A172 (cell line): ENCODE measurements around the gene MTFMT. TPM values are rescaled to one million over a fixed set of nuclear protein-coding genes. Genes with fewer than 3 reads are reported as not detected.

Experiments
- DNase-seq: peaks from one replicate; pipeline ENCODE4 v3.0.0-alpha.2; 2015; ENCODE audit warnings: low spot score
- total RNA-seq: library from RNA; depleted of rRNA; stranded (reverse); fragments of >200 nt; shearing (Covaris generic); gene quantifications from 2 replicates; pipeline ENCODE4 v1.2.3, GENCODE V29; 2014

The MTFMT gene
- total RNA-seq, 1 experiment from 2014 or later: 47.1 TPM

DNA sequence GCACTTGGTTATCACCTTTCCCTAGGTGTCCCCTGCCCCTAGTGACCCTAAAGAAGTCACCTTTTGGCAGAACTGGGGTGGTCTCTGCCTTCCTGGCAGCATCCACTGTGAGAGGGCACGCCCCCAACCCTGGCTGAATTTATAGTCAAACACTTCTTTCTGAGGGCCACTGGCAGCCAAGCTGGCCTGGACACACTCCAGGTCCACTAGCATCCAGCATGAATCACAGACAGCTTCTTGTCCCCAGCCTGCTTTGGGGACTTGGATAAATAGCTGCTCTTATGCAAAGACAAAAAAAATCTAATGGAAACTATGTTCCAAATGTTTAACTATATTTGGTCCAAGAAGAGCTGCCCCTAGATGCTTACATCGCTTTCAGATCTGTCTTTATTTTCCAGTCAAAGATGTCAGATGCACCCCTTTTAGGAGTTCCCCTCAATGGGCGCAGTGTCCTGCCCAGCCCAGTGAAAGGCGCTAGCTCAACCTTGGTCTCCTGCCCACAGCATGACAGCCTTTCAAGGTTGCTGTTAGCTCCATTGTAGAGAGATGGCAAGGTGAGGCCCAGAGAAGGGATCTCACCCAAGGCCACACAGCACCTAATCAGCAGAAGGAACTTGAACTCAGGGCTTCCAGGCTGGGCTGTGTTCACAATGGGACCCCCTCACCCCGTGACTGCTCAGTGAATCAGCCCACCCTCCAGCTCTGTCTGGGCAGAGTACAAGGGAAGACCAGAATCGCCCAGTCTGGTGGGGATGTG, 31.4 kb upstream of the MTFMT start:
- no peak for DNase-seq

DNA sequence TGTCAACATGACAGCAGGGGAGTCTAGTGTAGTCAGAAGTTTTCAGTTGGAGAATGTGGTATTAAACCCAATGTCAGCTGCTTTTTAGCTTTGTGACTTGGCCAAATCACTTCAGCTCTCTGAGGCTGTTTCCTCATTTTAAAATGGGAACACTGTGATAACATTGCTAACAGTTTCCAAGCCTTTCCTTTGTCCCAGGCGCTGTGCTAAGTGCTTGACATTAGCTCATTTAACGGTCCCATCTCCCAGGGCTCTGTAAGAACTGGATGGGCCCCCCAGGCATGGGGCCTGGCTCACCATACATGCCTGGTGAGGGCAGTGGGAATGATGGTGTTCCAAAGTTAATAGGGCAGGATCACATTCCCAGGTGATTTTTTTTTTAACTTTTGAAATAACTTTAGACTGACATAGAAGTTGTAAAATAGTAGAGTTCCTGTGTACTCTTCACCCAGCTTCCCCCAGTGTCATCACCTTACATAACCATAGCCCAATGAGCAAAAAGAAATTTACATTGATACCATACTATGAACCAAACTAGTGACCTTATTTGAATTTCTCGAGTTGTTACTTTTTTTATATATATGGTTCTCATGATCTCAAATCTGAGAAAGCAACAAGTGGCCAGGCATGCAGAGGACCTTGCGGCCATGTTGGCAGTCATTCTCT, 30.6 kb upstream of the MTFMT start:
- DNase-seq: no peak

DNA sequence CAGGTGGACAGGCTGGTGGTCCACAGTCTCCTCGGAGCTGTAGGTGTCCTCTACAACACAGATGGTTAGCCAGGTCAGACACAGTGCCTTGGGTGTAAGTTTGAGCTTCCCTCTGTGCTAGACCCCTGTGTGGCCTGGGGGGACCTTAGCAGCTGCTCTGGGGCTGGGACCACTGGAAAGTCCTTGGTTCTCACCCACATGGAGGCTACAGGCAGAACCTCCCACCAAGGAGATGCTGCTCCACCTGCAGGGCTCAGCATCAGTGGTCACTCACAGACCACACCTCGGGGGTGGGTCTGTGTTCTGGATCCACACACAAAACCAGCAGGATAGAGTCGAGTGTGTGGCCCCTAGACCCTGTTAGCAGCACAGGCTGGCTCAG, 29.9 kb upstream of the MTFMT start:
- DNase-seq: no peak

DNA sequence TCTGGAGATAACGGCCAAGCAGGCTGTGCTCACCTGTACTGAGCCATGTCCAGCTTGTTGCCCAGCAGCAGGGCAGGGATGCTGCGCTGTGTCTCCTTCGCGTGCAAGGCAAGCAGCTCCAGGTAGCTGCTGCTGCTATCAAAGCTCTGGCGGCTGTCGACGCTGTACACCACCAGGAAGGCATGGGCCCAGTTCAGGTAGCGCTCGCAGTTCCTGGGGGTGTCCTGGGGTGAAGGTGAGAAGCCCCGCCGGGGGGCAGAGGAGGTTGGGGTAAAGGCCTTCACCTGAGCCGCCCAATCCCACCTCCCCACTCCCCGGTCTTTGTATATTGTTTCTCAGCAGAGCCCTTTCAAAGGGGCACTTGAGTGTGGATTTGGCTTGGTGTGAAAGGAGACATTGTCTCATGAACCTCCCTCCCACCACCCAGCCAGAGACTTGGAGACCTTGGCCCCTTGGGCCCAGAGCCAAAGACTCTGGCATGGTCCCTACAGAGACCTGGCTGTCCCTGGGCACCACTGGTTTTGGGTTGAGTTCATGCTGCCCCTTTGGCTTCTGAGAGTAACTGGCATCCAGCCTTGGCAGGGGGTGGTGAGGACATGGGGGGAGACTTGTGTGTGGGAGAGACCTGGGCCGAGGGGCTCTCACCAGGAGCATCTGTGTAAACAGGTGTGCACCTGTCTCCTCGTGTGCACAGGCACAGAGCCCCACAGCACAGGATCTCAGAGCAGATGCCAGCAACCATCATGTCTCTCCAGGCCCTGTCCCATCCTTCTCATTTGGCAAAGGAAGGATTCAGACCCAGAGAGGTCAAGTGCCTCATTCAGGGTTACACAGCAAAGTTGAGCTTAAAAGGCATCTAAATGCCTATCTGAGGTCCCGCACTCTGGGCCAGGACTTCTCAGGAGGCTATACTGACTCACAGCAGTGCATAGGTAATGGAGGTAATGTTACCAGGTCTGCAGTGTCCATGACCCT, 29.2 kb upstream of the MTFMT start:
- no peak for DNase-seq

DNA sequence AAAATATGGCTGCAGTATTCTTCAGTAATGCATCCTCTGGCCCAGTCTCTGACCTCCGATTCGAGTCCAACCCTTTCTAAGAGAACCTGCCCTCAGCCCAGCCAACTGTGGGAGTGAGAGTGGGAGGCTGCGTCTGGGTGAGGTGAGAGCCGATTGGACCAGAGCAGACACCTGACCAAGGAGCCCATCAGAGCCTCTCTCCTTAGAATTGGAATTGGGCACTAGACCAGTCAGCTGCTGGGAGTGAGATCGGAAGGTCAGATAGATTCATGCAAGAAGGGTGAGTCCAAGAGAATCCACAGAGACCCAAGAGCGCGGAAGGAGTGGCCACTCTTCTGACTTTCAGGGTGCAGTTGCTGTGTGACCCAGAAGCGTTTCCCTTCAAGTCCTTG, 28.1 kb upstream of the MTFMT start:
- DNase-seq: no peak

DNA sequence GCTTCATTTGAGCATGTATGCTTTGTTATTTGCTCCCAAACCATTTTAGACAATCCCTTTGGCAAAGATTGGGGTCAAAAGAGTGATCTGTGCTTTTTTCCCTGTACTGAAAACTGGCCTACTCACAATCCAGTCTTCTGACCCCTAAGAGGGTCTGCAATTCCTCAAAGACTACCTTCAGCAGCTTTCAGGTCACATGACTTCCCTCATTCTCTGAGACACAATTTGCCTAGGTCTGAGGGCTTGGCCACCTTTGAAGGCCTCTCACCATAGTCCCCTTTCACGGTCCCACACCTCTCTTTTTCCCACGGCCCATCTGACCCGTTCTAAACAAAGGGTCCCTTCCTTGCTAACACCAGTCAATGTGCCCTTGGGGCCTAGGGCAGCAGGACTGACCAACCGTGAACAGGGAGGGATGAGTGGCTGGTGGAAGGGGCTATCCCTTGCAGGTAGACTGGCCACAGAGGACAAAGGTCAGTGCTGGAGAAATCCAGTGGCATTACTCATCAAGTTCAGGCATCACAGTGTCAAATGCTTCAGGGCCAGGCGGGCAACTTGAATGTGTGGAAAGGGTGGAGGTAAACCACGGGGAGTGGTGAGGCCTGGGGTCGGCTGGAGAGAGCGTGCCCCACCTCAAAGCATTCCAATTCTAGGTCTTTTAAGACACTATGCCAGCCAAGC, 27.6 kb upstream of the MTFMT start:
- DNase-seq: peak; percentile 82

DNA sequence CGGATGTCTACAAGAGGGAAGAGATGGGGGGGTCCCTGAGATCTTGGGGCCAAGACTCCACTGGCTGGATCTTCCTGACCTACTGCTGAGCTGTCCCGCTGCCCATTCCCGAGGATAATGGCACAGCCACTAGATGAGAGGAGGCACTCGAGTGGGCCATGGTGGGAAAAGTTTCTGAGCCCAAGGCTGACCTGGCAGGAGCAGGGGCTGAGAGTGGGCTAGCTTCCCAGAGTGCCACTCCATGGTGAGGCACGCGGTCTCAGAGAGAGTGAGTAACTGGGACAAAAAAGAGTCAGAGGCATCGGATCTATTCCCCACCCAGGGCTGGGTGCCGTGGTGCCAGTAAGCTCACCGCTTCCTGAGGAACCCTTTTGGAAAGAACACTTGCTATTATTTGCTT, 26.7 kb upstream of the MTFMT start:
- DNase-seq: no peak

DNA sequence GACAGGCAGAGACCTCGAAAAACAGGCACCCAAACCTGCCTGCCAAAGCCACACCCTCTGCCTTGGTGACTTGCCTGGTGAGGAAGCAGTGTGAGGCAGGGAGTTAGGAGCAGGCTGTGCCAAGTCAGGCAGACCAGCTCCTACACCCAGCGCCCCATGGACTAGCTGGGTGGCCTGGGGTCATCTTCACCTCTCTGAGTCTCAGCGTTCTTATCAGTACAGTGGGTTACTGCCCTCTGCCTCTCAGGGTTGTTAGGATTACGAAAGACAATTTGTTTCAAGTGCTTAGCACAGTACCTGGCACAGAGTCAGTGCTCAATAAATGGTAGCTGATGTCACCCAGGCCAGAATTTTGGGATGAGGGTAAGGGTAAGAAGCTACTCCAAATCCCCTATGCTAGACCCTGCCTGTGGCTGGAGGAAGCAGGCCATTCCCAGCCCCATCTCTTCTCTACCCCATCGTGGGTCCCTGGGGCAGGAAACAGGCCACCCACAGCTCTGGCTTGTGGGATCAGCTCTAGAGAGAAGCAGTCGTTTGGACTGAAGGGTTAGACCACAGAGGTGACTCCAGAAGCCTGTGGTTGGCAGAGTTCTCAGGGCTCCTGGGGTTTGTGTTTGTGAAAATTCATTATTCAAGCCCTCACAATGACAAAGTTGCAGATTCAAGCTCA, 25.9 kb upstream of the MTFMT start:
- peak; percentile 55 for DNase-seq

DNA sequence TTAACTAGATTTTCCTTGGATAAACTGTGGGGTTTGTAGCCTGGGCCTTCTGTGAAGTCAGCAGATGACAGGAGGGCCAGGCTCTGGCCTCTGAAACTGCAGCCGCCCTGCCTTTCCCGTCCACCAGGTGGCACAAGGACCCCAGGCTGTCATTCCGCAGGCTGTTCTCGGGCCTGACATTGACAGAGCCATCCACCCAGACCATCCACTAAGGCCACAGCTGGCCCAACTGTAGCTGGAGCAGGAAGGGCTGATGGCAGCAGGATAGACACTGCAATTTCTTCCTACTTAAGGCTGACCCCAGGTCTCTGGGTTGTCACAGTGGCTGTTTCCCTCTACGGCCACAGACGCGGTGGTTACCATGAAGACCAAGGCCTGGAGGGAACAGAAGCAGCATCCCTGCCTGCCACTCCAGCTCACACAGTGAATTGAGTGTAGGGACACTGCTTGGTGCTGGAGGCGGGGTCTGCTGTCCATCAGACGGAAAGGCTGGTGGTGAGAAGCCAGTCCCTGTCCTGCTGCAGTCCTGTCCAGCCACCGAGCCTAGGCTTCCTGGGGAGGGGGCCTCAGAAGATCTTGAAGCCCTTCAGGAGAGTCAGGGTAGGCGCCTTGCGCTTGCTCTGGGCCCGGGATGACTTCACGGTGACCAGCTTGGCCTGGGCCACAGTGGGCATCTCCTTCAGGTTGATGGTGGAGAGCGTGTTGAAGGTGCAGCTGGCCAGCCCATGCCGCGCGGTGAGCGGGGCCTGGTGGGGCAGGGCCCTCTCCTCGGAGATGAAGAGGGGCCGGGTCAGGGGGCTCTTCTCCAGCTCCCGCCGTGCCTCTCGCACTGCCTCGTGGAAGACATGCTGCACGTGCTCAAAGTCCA, 25.1 kb upstream of the MTFMT start:
- DNase-seq: peak; percentile 56

DNA sequence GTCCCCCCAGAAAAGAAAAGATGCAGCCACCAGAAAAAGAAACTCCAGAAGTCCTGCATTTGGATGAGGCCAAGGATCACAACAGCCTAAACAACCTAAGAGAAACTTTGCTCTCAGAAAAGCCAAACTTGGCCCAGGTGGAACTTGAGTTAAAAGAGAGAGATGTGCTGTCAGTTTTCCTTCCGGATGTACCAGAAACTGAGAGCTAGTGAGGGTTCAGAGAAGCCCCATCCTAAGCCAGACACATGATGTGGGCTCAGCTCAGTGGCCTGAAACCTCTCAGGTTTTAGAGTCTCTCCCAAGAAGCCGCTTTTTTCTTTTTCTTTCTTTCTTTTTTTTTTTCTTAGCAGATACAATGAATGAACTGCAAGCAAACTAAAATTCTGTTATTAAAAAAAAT, 23.5 kb upstream of the MTFMT start:
- DNase-seq: no peak

DNA sequence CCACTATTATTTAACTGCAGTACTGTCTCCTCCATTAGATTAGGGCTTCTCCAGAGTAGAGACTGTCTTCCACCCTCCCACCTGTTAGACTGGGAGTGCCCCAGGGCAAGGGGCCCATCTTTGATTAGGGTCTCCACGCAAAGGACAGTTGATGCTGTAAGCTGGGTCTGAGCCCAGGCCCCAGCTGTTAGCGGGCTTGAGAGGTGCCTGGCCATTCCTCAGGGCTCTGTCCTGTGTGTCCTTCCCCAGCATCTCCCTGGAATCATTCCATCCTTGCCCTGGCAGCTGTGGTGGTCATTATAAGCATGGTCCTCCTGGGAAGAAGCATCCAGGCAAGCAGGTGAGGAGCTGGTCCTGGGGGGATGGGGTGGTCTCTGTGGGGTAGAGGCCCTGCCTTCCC, 21.8 kb upstream of the MTFMT start:
- DNase-seq: no peak

DNA sequence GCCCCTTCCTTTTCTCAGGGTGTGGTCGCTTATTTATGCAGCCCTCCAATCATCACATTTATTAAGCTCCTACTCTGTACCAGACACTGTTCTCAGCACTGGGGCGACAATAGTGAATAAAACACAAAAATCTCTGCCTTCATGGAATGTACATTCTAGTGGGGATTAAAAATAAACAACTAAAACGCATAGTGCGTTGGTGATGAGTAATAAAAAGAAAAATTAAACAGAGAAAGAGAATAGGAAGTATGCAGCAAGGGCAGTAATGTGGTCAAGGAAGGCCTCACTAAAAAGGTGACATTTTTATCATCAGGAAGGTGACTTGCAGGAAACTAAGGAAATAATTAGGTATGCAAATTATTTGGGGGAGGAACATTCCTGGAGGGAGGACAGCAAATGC, 20.8 kb upstream of the MTFMT start:
- no peak for DNase-seq

DNA sequence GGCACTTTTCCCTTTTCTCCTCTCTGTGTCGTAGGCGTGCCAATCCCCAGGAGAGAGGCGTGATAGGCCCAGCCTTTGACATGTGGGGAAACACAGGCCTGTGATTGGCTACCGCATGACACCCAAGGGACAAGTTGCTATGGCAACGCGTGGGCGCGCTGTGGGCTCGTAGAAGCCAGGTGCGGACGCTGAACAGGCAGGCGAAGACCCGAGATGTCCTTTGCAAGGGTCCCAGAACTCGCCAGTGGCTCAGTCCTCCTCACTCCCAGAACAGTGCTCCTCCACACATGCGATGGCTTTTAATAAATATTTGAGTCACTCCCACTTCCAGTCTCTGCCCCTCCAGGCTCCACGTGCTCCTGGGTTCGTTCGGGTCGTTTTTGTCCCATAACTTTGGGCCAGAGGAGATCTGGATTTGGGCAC, 20.0 kb upstream of the MTFMT start:
- DNase-seq: peak; percentile 87

DNA sequence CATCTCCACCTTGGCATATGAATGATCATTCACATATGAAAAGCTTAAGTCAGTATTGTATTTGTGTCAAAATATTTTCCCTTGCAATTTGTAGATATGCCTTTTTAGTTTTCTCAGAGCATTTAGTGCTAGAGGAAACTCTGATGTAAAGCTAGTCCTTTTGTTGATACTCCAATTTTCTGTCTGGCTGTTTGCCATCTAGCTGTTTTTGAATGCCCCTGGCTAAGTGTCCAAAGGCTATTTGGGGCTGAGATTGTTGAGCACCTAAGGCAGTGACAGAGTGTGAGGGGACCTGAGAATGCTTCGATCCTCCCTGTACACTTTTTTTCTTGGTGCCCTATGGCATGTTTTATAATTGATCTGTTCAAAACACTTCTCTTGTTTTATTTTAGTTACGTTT, 18.8 kb upstream of the MTFMT start:
- no peak for DNase-seq

DNA sequence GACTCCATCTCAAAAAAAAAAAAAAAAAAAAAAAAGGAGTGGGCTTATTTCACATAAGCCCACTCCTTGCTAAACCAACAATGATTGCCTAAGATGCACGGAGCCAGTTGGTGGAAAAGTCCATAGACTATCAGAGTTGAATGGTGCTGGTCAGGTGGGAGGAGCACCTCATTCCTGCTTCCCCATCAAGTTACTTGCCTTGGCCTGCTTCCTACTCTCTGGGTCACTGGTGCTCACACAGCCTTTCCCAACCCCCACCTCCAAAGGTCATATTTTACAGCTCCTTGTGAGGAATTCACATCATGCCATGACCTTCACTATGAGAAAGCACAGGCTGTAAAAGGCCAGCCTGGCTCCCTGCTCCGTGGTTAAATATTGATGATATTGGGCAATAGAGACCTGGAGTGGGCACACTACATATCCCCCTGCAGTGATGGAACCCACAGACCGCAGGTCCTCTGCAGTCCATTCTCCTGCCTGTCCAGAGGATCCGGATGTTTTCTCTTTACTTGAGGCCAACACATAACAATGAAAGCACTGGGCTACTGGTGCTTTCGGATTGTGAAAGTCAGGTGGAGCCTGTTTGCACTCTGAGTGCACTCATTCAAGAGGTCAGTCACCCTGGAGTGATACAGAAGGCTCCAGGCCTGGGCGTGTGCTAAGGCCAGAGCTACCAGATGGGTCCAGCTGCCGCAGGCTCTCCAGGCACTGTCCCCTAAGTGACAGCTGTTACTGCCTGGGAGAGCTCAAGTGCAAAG, 15.5 kb upstream of the MTFMT start, which contains the start of gene SLC51B:
SLC51B (plus strand) TSS at position 664 of the 758 bp plus-strand sequence. CDS start 4,618 bp downstream, outside the sequence.
- DNase-seq: no peak

DNA sequence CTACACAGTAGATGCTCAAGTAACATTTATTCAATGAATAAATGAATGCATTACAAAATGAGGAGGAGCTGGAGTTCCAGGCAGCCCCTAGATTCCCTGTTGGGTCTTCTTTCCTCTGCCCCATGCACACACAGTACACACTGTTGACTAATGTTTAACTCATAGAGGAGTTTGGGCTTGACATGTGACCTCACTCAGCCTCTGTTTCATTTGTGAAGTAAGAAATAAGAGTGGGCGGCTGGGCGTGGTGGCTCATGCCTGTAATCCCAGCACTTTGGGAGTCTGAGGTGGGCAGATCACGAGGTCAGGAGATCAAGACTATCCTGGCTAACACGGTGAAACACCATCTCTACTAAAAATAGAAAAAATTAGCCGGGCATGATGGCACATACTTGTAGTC, 14.8 kb upstream of the MTFMT start:
- DNase-seq: peak; percentile 32

DNA sequence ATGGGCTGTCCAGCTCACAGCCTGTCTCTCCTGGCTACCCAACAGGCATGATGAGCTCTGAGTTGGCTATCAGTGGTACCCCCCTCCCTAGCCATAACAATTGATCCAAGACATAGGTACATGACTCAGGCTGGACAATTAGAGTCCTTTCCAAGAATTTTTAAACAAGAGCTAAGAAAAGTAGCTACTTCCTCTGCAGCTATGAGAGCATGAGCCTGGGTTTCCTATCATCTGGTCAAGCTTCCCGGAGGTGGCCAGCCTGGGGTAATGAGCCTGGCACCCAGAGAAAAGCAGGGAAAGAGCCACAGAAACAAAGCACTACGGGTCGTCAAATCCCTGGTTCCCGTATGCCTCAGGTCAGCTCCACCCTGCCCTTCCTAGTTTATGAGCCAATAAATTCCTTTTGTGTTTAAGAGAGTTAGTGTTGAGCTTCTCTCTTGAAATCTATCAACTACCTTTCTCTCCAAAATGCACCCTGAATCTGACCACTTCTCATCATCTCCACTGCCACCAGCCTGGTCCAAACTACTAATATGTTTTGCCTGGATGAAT, 13.4 kb upstream of the MTFMT start:
- DNase-seq: no peak

DNA sequence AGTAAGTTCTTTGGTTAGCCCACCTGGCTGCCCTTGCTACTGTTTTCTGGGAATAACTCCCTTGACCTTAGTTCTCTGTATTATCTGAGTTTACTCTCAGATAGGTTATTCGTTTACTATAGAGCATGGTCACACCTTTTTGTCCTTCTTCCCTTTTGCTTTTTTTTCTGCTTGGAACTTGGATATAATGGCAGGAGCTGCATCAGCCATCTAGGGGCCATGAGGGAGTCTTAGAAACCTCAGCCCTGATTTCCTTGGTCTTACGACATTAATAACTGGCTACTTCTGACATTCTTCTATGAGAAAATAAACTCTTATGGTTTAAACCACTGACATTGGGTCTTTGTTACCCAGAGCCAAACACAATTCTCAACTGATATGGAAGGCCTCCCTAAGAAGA, 12.3 kb upstream of the MTFMT start:
- no peak for DNase-seq

DNA sequence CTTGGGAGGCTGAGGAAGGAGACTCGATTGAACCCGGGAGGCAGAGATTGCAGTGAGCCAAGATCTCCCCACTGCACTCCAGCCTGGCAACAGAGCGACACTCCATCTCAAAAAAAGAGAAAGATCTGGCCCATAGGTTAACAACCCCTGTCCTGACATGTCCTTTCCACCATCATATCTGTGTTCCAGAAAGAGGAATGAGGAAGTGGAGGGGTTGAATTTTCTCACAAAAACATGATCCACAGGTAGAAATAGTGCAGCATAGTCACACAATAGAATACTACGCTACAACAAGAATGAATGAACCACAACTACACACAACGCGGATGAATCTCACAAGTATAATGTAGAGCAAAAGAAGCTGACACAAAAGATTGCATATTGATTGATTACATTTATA, 11.0 kb upstream of the MTFMT start:
- no peak for DNase-seq
